ENCODE results near the gene MUS81.
"Not testable (repeated sequence)": the region's sequence is repeated elsewhere in the genome, so short reads cannot be mapped to it uniquely, and the experiment has no call there.

Gene MUS81

DNA sequence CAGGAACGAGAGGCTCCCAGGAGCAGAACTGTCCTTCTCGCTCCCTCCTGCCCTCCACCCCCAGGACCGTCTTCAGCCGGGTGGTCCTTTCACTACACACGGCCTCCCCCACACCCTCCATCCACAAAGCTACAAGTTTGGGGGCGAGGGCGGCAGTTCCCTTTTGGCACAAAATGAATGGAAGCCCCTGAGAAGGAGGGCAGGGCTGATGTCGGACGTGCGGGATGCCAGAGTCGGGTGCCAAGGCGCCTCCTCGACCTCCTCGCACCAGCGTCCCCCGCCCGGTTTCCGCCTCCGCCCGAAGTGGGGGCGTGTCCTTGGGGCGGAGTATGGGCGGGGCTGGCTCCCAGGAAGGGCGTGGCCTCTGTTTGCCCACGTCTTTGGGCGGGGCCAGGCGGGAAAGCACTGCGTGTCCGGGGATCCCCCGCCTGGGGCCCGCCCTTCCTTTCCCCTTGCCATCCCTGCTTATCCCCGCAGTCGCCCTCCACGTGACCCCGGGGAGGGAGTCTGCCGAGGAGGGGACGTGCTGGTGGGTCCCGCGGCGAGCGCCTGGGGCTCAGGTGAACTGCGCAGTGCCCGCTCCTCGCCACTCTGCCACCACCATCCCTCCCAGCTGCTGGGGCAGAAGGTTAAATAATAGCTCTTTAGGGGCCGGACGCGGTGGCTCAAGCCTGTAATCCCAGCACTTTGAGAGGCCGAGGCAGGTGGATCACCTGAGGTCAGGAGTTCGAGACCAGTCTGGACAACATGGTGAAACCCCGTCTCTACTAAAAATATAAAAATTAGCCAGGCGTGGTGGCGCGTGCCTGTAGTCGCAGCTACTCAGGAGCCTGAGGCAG lies 13.3 kb downstream of the MUS81 start:
- peak; percentile 84 for DNase-seq (ENCODE audit: low read depth)

DNA sequence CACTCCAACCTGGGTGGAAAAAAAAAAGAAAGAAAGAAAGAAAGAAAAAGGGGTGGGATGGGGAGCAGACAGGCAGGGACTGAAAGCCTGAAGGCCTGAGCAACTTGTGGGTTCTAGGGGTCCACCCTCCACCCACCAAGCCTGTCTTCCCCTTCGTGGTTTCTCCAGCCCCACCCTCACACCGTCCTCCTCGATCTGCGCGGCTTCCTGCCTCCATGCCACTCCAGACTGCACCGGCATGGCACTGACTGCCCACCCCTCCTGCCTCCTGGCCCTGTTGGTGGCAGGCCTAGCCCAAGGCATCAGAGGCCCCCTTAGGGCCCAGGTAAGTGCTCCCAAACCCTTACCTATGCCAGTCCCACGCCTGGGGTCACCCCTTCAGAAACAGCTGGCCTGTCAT lies 19.4 kb downstream of the MUS81 start, which contains the start of gene CTSW:
CTSW (plus strand) TSS at position 221 of the 400 bp plus-strand sequence; CDS start at position 239, 18 bp downstream.
- no peak for DNase-seq (ENCODE audit: low read depth)

DNA sequence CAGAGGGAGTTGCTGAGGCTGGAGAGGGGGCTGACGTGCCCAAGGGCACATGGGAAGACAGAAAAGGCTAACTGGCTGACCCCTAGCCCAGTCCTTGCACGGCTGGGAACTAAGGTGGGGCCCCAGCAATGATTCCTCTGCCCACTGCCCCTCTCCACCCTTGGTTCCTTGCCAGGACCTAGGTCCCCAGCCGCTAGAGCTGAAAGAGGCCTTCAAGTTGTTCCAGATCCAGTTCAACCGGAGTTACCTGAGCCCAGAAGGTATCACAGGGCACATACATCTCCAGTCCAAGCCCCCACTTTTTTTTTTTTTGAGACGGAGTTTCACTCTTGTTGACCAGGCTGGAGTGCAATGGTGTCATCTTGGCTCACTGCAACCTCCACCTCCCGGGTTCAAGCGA lies 19.8 kb downstream of the MUS81 start:
- DNase-seq (ENCODE audit: low read depth), result no peak

DNA sequence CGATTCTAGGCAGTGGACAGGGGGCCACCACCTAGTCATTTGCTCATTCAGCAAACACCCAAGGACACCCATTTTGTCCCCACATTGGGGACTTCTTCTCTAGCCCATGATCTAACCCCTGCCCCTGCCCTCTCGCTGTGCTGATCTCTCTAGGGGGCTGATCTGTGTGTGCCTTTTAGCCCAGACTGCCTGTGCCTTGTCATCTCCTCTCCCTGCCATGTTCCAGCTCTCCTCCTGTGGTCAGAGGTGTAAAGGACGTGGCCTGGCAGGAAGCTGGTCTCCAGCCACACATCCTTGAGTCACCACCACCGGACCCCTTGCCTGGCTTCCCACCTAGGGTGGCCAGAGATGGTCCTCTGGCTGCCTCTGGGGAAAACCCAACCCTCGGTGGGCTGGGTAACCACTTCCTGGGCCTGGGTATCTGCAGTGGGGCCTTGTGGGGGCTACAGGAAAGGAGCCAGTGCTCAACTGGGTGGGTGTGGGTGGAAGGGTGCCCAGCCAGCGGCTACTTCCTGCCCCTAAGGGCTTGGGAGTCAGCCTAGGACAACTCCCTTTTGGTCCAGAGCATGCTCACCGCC lies 20.7 kb downstream of the MUS81 start:
- no peak for DNase-seq (ENCODE audit: low read depth)

DNA sequence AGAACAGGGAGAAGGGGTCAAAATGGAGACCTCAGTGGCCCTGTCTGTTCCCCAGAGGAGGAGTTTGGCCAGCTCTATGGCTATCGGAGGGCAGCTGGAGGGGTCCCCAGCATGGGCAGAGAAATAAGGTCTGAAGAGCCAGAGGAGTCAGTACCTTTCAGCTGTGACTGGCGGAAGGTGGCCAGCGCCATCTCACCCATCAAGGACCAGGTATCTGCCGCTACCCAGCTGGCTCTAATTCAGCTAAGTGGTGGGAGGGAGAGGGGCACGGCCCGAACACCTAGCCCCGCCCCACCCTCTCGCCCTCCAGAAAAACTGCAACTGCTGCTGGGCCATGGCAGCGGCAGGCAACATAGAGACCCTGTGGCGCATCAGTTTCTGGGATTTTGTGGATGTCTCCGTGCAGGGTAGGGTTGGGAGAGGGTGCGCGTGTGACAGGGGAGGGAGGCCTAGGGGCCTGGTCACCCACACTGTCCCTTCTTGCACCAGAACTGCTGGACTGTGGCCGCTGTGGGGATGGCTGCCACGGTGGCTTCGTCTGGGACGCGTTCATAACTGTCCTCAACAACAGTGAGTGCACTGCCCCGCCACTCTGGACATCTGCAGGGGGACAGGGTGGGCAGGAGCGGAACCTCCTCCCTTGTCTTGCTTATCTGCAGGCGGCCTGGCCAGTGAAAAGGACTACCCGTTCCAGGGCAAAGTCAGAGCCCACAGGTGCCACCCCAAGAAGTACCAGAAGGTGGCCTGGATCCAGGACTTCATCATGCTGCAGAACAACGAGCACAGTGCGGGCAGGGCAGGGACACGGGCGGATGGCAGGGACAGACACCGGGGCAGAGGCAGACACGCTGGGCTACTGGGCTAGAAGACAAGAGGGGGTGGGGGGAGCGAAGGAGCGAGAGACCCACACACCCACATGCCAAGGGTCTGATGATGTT lies 22.2 kb downstream of the MUS81 start:
- no peak for DNase-seq (ENCODE audit: low read depth)

DNA sequence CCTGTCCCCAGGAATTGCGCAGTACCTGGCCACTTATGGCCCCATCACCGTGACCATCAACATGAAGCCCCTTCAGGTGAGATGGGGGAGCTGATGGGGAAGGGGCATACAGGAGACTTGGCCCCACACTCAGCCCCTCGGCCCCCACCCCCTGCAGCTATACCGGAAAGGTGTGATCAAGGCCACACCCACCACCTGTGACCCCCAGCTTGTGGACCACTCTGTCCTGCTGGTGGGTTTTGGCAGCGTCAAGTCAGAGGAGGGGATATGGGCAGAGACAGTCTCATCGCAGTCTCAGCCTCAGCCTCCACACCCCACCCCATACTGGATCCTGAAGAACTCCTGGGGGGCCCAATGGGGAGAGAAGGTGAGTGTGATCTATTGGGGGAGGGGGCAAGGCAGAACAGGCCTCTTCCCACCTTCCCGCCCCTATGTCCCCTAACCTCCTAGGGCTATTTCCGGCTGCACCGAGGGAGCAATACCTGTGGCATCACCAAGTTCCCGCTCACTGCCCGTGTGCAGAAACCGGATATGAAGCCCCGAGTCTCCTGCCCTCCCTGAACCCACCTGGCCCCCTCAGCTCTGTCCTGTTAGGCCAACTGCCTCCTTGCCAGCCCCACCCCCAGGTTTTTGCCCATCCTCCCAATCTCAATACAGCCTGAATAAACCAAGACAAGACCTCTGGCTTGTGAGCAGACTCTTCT lies 23.0 kb downstream of the MUS81 start:
- no peak for DNase-seq (ENCODE audit: low read depth)

DNA sequence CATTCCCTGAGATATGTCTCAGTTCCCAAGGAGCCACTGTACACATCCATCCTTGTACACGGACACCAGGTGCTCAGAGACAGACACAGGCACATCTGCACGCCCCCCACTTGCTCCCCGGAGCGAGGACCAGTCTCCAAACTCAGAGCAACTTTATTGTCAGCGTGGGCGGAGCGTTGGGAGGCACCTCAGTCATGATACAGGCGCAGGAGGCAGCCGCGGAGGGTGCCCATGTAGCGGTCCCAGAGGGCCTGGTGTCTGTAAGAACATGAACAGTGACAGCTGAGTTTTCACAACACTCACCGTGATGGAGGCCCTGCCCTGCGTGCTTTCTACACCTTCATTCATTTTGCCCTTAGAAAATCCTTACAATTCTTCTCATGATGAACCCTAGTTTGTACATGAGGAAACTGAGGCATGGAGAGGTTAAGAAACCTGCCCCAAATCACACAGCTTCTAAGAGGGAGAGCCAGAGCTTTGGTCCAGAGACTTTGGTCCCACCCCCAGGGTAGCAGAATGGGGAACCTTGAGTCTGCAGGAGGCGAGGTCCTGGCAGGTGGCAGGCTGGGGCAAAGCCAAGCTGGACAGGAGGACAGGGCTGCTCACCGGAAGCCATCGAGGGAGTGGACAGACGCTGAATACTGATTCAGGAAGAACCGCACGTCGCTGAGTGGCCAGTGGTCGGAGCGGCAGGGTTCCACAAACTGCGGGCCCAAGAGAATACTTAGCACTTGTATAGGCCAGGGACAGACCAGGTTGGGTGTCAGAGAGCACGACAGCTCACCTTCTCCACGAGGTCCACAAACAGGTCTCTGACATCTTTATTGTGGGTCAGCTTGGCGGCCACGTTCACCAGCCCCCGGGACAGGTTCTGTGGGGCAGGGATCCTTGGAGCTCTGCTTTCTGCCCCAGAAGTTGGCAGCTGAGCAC lies 23.8 kb downstream of the MUS81 start:
- no peak for DNase-seq (ENCODE audit: low read depth)

DNA sequence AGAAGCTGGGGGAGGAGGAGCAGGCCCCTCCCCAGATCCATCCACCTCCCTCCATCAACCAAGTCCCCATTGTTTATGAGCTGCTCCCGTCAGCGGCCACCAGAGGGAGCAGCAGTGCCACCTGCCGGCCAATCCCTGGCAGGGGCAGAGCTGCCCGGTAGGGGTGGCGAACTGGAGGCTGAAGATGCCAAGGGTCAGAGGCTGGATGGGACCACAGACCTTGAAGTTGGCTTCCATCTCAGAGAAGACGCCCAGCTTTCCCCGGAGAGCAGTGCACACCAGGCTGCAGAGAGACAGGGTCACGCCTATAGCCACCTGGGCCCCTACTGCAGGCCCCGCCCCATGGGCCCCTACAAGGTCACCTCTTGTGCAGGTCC lies 24.5 kb downstream of the MUS81 start:
- no peak for DNase-seq (ENCODE audit: low read depth)

DNA sequence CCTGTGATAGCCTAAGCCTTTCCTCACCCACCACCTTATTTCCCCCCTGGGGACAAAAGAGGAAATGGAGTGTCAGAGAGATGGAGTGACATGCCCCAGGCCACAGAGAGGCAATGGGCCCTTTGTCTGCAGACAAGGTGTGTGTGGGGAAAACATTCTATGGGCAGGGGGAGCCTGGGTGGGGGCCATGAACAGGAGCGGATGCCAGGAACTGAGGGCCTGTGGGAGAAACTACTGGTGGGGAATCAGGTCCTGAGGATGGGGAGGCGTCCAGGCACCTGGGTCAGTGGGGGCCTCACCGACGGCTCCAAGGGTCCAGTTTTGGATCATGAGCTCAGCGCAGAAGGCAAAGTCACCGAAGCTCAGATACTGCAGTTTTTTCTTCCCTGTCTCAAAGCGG lies 25.0 kb downstream of the MUS81 start:
- DNase-seq (ENCODE audit: low read depth), result no peak

DNA sequence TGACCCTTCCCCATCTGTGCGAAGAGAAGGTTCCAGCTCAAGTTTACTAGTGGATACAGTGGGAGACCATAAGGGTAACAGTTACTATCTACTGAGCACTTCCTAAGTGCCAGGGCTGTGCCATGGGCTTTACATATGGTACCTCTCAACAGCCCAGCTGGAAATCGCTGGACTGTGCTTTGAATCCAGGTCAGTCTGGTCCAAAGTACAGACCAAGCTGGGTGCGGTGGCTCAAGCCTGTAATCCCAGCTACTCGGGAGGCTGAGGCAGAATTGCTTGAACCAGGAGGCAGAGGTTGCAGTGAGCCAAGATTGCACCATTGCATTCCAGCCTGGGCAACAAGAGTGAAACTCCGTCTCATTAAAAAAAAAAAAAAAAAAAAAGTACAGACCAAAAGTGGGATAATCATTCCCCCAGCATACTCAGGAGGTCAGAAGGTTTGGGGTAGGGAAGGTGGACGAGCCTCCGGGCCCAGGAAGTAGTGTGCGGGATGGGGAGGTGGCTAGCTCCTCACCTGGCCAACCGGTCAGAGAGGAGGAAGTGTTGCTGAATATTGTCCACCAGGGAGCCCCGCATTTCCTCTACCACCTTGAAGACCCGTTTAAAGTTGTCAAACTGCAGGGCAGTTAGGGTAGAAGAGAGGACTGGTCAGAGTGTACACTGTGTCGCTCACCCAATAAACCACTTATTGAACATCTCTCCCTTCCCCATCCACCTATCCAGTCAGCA lies 25.7 kb downstream of the MUS81 start:
- no peak for DNase-seq (ENCODE audit: low read depth)

DNA sequence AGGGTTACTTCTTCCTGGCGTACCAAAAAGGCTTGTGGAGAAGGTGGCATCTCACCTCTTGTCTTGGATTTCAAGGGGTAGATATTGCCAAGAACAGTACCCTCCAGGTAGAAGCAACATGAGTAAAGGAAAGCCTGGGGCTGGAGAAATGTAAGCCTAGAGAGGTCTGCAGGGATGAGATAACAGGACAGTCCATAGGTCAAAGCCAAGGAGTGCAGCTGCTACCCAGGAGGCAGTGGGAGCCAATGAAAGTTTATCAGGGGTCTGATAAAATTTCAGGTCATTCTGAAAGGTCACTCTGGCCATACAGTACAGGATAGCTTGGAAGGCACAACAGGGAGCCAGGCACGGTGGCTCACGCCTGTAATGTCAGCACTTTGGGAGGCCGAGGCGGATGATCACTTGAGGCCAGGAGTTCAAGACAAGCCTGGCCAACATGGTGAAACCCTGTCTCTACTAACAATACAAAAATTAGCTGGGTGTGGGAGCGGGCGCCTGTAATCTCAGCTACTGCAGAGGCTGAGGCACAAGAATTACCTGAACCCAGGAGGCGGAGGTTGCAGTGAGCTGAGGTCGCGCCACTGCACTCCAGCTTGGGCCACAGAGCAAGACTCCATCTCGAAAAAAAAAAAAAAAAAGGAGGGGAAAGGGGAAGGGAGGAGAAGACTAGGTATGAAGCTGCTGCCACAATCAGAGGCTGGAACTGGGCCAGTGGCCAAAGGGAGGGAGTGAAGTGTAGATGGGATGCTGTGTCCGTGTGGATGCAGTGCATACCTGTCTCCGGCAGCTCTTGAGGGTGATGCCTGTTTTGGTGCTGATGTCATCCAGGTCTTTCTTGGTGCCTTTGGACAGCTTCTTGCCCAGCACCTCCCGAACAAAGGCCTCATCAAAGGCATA lies 26.8 kb downstream of the MUS81 start:
- DNase-seq (ENCODE audit: low read depth), result no peak

DNA sequence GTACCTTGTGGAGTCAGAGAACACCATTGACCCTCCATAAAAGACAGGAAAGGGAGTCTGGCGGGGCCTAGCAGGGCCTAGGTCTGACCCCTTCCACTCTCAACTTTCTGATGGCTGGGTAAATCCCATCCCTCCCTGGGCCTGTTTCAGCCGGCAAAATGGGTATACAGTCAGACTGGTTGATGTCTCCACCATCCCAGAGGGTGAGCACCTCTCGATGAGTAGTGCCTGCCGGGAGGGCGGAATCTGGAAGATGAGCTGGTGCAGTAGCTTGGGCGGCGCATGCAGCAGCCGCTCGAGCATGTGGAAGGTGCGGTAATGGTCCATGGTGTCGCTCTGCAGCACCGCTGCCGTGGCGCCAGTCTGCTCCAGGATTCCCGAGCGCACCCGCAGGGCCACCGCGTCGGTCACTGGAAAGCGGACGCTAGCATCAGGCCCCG lies 27.5 kb downstream of the MUS81 start:
- no peak for DNase-seq (ENCODE audit: low read depth)

DNA sequence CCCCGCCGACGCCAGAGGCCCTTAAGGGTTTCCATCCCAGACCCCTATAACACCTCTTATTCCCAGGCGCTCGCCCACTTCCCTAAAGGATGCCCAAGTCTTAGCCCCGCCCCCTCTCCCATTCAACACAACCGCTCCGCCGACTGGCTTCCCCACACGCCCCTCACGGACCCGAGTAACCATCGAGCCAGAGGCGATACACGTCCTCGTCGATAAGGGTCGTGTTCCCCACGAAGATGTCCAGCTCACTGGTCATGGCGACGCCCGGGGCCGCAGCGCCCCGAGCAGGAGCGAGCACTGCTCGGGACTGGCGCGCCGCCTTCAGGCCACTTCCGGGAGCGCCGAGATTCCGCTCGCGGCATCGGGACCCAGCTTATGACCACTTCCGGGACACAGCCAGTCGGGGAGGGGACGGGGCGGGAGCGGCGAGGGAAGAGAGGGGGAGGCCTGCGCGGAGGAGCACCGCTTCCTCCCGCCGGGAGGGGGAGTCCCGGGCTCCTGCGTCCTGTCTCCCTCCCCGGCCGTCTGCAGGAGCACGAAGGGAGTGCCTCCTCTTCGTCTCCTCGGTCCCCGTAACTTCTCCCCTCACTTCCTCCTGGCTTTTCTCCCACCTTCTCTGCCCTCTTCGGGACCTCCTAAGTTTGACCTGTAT lies 28.1 kb downstream of the MUS81 start, which contains the start of gene FIBP:
FIBP (minus strand) TSS at position 309 of the 652 bp plus-strand sequence; CDS start at position 256, 53 bp downstream.
- DNase-seq (ENCODE audit: low read depth), result peak; percentile 94

DNA sequence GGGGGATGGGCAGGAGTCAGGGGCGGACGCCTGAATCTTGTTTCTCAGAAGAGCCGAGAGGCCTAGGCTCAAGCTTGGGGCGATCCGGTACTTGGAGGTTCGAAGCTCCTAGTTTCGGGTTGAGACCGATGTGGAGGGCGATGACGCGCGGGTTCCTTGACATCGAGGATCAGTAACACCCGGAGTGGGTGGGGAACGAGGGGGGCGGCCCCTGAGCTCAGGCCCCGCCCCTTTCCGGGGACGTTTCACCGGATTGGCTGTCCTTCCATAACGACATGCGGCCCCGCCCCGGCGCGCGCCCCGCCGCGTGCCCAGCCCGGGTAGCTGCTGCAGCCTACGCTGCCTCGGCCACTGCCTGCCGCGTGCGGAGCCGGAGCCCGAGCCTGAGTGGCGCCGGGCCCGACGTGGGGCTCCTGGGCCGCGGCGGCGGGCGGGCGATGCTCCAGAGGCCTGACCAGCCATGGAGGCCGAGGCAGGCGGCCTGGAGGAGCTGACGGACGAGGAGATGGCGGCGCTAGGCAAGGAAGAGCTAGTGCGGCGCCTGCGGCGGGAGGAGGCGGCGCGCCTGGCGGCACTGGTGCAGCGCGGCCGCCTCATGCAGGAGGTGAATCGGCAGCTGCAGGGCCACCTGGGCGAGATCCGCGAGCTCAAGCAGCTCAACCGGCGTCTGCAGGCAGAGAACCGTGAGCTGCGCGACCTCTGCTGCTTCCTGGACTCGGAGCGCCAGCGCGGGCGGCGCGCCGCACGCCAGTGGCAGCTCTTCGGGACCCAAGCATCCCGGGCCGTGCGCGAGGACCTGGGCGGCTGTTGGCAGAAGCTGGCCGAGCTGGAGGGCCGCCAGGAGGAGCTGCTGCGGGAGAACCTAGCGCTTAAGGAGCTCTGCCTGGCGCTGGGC lies 30.3 kb downstream of the MUS81 start, which contains the start of gene CCDC85B:
CCDC85B (plus strand) TSS at position 350 of the 895 bp plus-strand sequence; CDS start at position 461, 111 bp downstream.
- peak; percentile 95 for DNase-seq (ENCODE audit: low read depth)

DNA sequence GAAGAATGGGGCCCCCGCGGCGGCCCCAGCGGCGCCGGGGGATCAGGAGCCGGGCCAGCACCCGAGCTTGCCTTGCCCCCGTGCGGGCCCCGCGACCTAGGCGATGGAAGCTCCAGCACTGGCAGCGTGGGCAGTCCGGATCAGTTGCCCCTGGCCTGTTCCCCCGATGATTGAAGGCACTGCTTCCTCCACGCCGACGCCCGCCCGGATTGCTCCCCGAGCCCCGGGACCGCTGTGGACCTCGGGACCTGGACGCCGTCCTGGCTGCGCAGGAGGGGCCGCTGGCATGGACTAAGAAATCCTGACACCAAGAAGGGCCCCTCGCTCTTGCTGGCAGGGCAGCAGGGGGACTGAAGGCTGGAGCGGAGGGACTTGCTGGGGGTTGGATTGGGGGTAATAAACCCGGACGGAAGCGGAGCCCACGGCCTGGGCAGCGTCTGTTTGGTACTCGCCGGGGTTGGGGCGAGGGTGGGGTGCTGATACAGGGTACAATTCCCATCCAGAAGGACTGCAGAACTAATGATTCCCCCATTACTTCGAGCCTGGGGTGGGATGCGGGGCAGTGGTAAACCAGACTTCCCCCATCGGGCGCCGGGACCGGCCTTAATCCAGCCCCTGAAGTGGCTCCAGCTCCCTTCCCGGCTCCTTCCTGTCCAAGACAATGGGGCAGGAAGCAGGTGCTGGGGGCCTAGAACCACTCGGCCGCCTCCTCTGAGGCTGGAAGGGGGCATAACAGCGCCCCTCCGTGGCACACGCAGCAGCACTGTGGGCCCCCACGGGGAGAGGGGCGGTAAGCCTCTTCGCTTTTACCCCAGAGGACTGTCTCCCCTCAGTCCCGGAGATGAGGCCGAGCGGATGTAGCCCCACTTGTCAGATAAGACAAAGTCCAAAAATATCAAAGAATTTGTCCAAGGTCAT lies 31.2 kb downstream of the MUS81 start:
- DNase-seq (ENCODE audit: low read depth), result no peak

DNA sequence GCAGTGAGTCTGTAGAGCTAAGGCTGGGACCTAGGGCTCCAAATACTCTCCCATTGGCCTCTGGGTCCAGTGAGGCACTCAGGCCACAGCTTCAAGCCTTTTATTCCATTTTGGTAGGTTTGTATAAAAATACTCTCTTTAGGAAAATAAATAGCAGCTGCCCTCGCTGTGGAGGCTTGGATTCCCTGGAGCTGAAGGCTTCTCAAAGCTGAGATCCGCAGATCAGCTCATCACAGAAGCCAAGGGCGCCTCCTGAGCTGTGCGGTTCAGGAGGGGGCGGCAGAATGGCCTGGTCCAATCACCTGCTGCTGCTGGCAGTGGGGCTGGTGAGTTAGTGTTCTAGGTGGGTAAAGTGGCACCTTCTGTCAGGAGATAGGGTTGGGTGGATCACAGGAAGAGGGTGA lies 31.9 kb downstream of the MUS81 start:
- not testable (repeated sequence) for DNase-seq (ENCODE audit: low read depth)
